ENCODE data around the gene CRB2.
A peak's percentile ranks its signal among the peaks of the same experiment; 100 is the strongest.
"Not testable (repeated sequence)": the region's sequence is repeated elsewhere in the genome, so short reads cannot be mapped to it uniquely, and the experiment has no call there.

The CRB2 gene

GRCh38 chr9:123383512-123384170 is 27.6 kb downstream of the CRB2 start:
- DNase-seq, result no peak

- peak; percentile 41 for DNase-seq
Measured at GRCh38 chr9:123387686-123388085, 31.7 kb downstream of the CRB2 start.

GRCh38 chr9:123389070-123389469 is 33.1 kb downstream of the CRB2 start:
- DNase-seq, result peak; percentile 43

- DNase-seq, result no peak
Measured at GRCh38 chr9:123389698-123390097, 33.7 kb downstream of the CRB2 start.

GRCh38 chr9:123390337-123391135 is 34.5 kb downstream of the CRB2 start:
- DNase-seq, result no peak

GRCh38 chr9:123391233-123391632 is 35.2 kb downstream of the CRB2 start:
- no peak for DNase-seq

GRCh38 chr9:123391946-123392345 is 35.9 kb downstream of the CRB2 start:
- no peak for DNase-seq

GRCh38 chr9:123392802-123393201 is 36.8 kb downstream of the CRB2 start:
- DNase-seq, result no peak

GRCh38 chr9:123394291-123395235 is 38.6 kb downstream of the CRB2 start:
- no peak for DNase-seq

- no peak for DNase-seq
Measured at GRCh38 chr9:123395276-123395688, 39.3 kb downstream of the CRB2 start.

- peak; percentile 65 for DNase-seq
Measured at GRCh38 chr9:123395689-123396511, 39.9 kb downstream of the CRB2 start.

GRCh38 chr9:123397975-123398374 is 42.0 kb downstream of the CRB2 start:
- no peak for DNase-seq

- DNase-seq, result not testable (repeated sequence)
Measured at GRCh38 chr9:123398938-123399337, 42.9 kb downstream of the CRB2 start.

GRCh38 chr9:123399803-123400378 is 43.9 kb downstream of the CRB2 start:
- DNase-seq, result peak; percentile 48

- DNase-seq, result no peak
Measured at GRCh38 chr9:123400926-123401503, 45.0 kb downstream of the CRB2 start.

GRCh38 chr9:123401879-123402513 is 46.0 kb downstream of the CRB2 start:
- DNase-seq, result peak; percentile 78

- no peak for DNase-seq
Measured at GRCh38 chr9:123402981-123403509, 47.0 kb downstream of the CRB2 start.

- no peak for DNase-seq
Measured at GRCh38 chr9:123406016-123406415, 50.0 kb downstream of the CRB2 start.

GRCh38 chr9:123406691-123407216 is 50.8 kb downstream of the CRB2 start:
- DNase-seq, result no peak

- DNase-seq, result no peak
Measured at GRCh38 chr9:123407217-123407851, 51.3 kb downstream of the CRB2 start.
